ENCODE measurements around the gene PAK2. TPM values are rescaled to one million over a fixed set of nuclear protein-coding genes. Genes with fewer than 3 reads are reported as not detected.

Gene PAK2
- total RNA-seq: 10 to 100 TPM; 67.9 to 69.5 TPM

- peak; percentile 90 for DNase-seq
- Mint-ChIP-seq H3K4me3 (peak within 1 kb of the TSS; percentile 100), H3K27ac (peak within 1 kb of the TSS; percentile 100), H3K9me3 (peaks cover 4% of the 10 kb centered on the region), H3K4me1 (peaks cover 22% of the 10 kb centered on the region), H3K27me3 (peaks cover 3% of the 10 kb centered on the region), H3K36me3 (peaks cover 25% of the 10 kb centered on the region)
Observed at GRCh38 chr3:196739671-196740480, at the start of gene PAK2. TSS of gene PAK2 (plus strand) at chr3:196739857. CDS start at chr3:196782647, 42,790 bp downstream.

- Mint-ChIP-seq H3K9me3 (no peaks in the 10 kb centered on the region), H3K27ac (no peak overlapping the region), H3K4me1 (peaks cover 3% of the 10 kb centered on the region), H3K27me3 (no peaks in the 10 kb centered on the region), H3K4me3 (no peak overlapping the region), H3K36me3 (peaks cover 1% of the 10 kb centered on the region)
- no peak for DNase-seq
Observed at GRCh38 chr3:196689941-196690660, 49.6 kb upstream of the PAK2 start.

DNA sequence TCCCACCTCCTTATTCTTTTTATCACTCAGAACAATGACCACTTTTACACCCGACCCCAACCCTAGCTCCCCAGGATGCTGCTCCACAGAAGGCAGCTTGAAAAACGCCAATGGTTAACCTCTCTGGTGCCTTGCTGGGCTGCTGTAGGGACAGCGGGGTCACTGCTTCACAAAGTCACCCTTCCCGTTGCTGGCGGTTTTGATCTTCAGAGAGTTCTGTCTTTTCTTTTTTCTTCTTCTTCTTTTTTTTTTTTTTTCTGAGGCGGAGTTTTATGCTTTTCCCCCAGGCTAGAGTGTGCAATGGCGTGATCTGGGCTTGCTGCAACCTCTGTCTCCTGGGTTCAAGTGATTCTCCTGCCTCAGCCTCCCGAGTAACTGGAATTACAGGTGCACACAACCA is 48.3 kb upstream of the PAK2 start:
- Mint-ChIP-seq H3K27me3 (peaks cover 4% of the 10 kb centered on the region), H3K4me1 (no peaks in the 10 kb centered on the region), H3K4me3 (no peak overlapping the region), H3K27ac (no peak overlapping the region), H3K9me3 (peaks cover 1% of the 10 kb centered on the region), H3K36me3 (peaks cover 3% of the 10 kb centered on the region)
- no peak for DNase-seq

DNA sequence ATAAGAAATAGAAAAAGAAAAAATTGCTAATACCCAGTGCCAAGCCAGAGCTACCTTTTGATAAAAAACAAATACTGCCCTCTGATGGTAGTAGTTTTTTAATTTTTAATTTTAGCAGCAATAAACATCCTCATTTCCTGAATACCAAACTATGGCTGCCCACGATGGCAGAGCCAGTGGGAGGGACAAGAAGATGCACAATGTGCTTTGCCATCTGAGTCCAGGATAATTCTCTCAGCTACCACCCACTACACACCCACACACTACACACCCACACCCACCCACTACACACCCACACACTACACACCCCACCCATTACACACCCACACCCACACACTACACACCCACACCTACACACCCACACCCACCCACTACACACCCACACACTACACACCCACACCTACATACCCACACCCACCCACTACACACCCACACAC is 45.4 kb upstream of the PAK2 start:
- H3K36me3 Mint-ChIP-seq: peaks cover 3% of the 10 kb centered on the region
- H3K27me3 Mint-ChIP-seq: peaks cover 4% of the 10 kb centered on the region
- no peak for DNase-seq
- H3K4me3 Mint-ChIP-seq: no peak overlapping the region
- H3K27ac Mint-ChIP-seq: peak overlapping the region; percentile 48
- peaks cover 1% of the 10 kb centered on the region for H3K9me3 Mint-ChIP-seq
- H3K4me1 Mint-ChIP-seq: no peaks in the 10 kb centered on the region

DNA sequence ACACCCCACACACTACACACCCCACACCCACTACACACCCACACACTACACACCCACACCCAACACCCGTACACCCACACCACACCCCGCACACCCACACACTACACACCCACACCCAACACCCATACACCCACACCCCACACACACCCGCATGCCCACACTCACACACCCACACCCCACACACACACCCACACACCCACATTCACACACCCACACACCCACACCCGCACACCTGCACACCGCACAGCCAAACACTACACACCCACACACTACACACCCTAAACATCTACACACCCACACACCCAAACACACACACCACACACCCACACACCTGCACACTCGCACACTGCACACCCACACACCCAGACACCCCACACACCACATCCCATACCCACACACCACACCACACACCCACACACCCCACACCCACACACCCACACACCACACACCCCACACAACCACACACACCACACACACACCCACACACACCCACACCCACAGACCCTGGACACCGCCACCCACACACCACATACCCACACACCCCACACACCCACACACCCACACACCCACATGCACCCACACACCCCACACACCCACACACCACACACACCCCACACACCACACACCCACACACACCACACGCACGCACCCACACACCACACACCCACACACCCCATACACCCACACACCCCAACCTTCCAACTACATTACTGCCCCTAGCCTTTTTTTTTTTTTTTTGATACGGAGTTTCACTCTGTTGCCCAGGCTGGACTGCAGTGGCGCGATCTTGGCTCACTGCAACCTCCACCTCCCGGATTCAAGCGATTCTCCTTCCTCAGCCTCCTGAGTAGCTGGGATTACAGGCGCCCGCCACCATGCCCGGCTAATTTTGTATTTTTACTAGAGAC is 44.5 kb upstream of the PAK2 start:
- Mint-ChIP-seq H3K27ac (peak overlapping the region; percentile 67), H3K4me1 (no peaks in the 10 kb centered on the region), H3K27me3 (peaks cover 4% of the 10 kb centered on the region), H3K36me3 (peaks cover 3% of the 10 kb centered on the region), H3K9me3 (peaks cover 1% of the 10 kb centered on the region), H3K4me3 (peak overlapping the region; percentile 40)
- DNase-seq: peak; percentile 20

- H3K4me1 Mint-ChIP-seq: no peaks in the 10 kb centered on the region
- H3K27ac Mint-ChIP-seq: peak overlapping the region; percentile 67
- H3K36me3 Mint-ChIP-seq: peaks cover 3% of the 10 kb centered on the region
- DNase-seq: no peak
- peaks cover 4% of the 10 kb centered on the region for H3K27me3 Mint-ChIP-seq
- H3K4me3 Mint-ChIP-seq: no peak overlapping the region
- peaks cover 1% of the 10 kb centered on the region for H3K9me3 Mint-ChIP-seq
Observed at GRCh38 chr3:196695849-196696226, 43.8 kb upstream of the PAK2 start.

GRCh38 chr3:196697270-196697669 is 42.4 kb upstream of the PAK2 start:
- H3K27me3 Mint-ChIP-seq: peaks cover 4% of the 10 kb centered on the region
- no peak overlapping the region for H3K27ac Mint-ChIP-seq
- peaks cover 1% of the 10 kb centered on the region for H3K9me3 Mint-ChIP-seq
- no peak overlapping the region for H3K4me3 Mint-ChIP-seq
- peaks cover 3% of the 10 kb centered on the region for H3K36me3 Mint-ChIP-seq
- no peak for DNase-seq
- no peaks in the 10 kb centered on the region for H3K4me1 Mint-ChIP-seq

DNA sequence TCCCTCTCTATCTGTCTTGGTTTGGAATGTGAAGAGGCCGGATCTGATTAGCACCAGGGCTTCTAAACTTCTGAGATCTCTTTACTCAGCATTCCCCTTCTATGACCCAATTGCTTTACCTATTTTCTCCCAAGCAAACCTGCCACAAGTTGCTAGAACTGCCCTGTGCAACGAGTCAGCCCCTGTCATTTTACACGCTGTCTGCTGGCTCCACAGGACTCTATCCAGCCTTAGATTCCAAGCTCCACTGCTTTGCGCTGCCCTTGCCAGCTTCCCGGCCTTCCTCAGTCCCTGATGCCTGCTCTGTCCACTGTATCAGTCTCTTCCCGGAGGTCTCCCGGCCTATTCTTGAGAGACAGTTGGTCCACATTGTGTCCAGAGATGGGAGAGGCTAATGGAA is 39.9 kb upstream of the PAK2 start:
- no peak overlapping the region for H3K27ac Mint-ChIP-seq

GRCh38 chr3:196700801-196701200 is 38.9 kb upstream of the PAK2 start:
- DNase-seq: no peak
- Mint-ChIP-seq H3K36me3 (no peaks in the 10 kb centered on the region), H3K4me1 (no peaks in the 10 kb centered on the region), H3K27me3 (peaks cover under 1% of the 10 kb centered on the region), H3K27ac (no peak overlapping the region), H3K4me3 (no peak overlapping the region), H3K9me3 (no peaks in the 10 kb centered on the region)

More for the DNA sequence above, 39.9 kb upstream of the PAK2 start:
- DNase-seq: no peak
- H3K27me3 Mint-ChIP-seq: peaks cover 4% of the 10 kb centered on the region
- H3K36me3 Mint-ChIP-seq: peaks cover 3% of the 10 kb centered on the region
- H3K4me1 Mint-ChIP-seq: no peaks in the 10 kb centered on the region
- H3K9me3 Mint-ChIP-seq: peaks cover 1% of the 10 kb centered on the region
- H3K4me3 Mint-ChIP-seq: no peak overlapping the region

- Mint-ChIP-seq H3K4me3 (no peak overlapping the region), H3K4me1 (peaks cover 9% of the 10 kb centered on the region), H3K36me3 (peaks cover 2% of the 10 kb centered on the region), H3K27ac (no peak overlapping the region), H3K9me3 (peaks cover 1% of the 10 kb centered on the region), H3K27me3 (no peaks in the 10 kb centered on the region)
- no peak for DNase-seq
Observed at GRCh38 chr3:196706327-196706726, 33.3 kb upstream of the PAK2 start.

DNA sequence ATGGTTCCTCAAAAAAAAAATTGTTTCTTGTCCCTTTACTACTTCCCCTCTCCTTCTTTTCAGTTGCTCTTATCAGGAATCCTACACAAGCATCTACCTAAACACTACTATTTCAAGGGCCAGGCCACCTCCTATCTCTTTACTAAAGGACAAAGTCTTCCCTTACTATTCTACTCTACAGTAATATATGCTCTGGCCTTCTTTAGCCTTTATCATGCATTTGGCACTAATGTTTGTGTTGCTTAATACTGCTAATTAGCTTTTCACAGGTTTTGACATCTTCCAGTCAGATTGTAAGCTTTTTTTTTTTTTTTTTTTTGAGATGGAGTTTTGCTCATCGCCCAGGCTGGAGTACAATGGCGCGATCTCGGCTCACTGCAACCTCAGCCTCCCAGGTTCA is 32.9 kb upstream of the PAK2 start:
- Mint-ChIP-seq H3K36me3 (peaks cover 2% of the 10 kb centered on the region), H3K27ac (no peak overlapping the region), H3K4me1 (peaks cover 13% of the 10 kb centered on the region), H3K27me3 (no peaks in the 10 kb centered on the region), H3K9me3 (peaks cover 1% of the 10 kb centered on the region), H3K4me3 (no peak overlapping the region)
- no peak for DNase-seq

DNA sequence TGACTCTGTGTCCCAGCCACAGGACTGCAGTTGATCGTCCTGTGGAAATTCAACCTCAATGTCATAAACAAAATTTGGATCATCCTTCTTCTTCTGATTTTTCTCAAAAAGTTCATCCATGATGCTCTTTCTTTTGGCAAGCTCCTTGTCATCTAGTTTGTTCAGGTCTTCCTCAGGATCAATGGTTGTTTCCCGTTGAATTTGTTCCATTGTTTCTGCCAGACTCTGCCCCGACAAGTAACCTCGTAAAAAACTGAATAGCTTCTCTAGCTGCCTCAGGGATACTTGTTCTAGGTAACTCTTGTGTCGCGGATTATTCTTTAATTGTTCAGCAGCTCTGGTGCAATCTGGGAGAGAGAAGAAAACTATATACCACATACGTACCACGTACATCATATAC is 32.1 kb upstream of the PAK2 start:
- Mint-ChIP-seq H3K27ac (no peak overlapping the region), H3K27me3 (no peaks in the 10 kb centered on the region), H3K4me3 (no peak overlapping the region), H3K4me1 (peaks cover 14% of the 10 kb centered on the region), H3K36me3 (peaks cover 2% of the 10 kb centered on the region), H3K9me3 (peaks cover 1% of the 10 kb centered on the region)
- DNase-seq: no peak

DNA sequence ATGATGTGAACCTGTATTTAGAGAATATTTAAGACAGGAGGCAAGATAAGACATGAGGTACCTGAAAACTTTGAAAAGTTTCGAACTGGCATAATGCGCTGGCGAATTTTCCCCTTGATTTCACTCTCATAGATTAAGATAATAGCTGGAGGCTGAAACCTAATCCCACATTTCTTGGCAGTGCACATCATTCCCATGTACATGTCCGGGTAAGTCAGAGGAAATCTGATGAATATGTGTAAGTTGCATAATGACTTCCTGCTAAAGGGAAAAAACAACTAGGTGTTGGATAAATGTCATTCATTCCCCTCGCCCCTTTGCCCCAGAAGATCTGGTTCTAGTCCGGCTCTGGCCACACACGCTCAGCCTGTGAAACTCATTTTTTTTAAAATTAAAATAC is 31.2 kb upstream of the PAK2 start:
- Mint-ChIP-seq H3K9me3 (peaks cover 1% of the 10 kb centered on the region), H3K4me1 (peaks cover 18% of the 10 kb centered on the region), H3K4me3 (no peak overlapping the region), H3K27ac (no peak overlapping the region), H3K27me3 (no peaks in the 10 kb centered on the region), H3K36me3 (peaks cover 4% of the 10 kb centered on the region)
- no peak for DNase-seq

- Mint-ChIP-seq H3K36me3 (peaks cover 8% of the 10 kb centered on the region), H3K4me3 (peak within 1 kb of the TSS; percentile 94), H3K27me3 (no peaks in the 10 kb centered on the region), H3K27ac (peak within 1 kb of the TSS; percentile 96), H3K9me3 (peaks cover 1% of the 10 kb centered on the region), H3K4me1 (peaks cover 24% of the 10 kb centered on the region)
- DNase-seq: peak; percentile 92
Observed at GRCh38 chr3:196711838-196712513, 27.7 kb upstream of the PAK2 start, which contains the start of the genes CEP19 and PIGX. TSS of gene CEP19 (minus strand) at chr3:196712250. CDS start at chr3:196708657, 3,593 bp downstream. TSS of gene PIGX (plus strand) at chr3:196712377.

Data from activated naive CD8-positive, alpha-beta T cell treated with anti-CD3 and anti-CD28 coated beads for 36 hours (primary cell).